Pericardium fibroblast (primary cell): ENCODE data around the gene MAGEA4. TPM values are rescaled to one million over a fixed set of nuclear protein-coding genes. Genes with fewer than 3 reads are reported as not detected.

ENCODE experiments used
- total RNA-seq: library from RNA; depleted of rRNA; stranded (reverse); fragments of >200 nt; gene quantifications from 2 replicates; pipeline ENCODE4 v1.2.3, GENCODE V29; 2015

Gene MAGEA4, protein sequence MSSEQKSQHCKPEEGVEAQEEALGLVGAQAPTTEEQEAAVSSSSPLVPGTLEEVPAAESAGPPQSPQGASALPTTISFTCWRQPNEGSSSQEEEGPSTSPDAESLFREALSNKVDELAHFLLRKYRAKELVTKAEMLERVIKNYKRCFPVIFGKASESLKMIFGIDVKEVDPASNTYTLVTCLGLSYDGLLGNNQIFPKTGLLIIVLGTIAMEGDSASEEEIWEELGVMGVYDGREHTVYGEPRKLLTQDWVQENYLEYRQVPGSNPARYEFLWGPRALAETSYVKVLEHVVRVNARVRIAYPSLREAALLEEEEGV
- not detected in 2 replicates for total RNA-seq

GRCh38 chrX:151912780-151913179, at the start of gene MAGEA4:
MAGEA4 (plus strand) TSS chrX:151912889; CDS start chrX:151923665, 10,776 bp downstream.

Other genes with a start within 250 kb of the MAGEA4 start
- not detected in 2 replicates for gene PRRG3, start 217.4 kb upstream of the MAGEA4 start, total RNA-seq
- not detected in 2 replicates for gene FATE1, start 196.9 kb upstream of the MAGEA4 start, total RNA-seq
- not detected in 2 replicates for gene CNGA2, start 178.1 kb upstream of the MAGEA4 start, total RNA-seq
- gene GABRE, start 61.8 kb downstream of the MAGEA4 start, total RNA-seq = 20.4 and 26.0 TPM in 2 replicates
- not detected in 2 replicates for gene MAGEA10, start 225.7 kb downstream of the MAGEA4 start, total RNA-seq